ENCODE results near the gene SPG11.
A peak's percentile ranks its signal among the peaks of the same experiment; 100 is the strongest.
"Not testable (repeated sequence)": the region's sequence is repeated elsewhere in the genome, so short reads cannot be mapped to it uniquely, and the experiment has no call there.

SPG11 gene

GRCh38 chr15:44663410-44664308, at the start of gene SPG11:
Gene SPG11, minus strand, starts transcription at chr15:44663662. Its CDS starts 15 bp downstream, at chr15:44663647.
- DNase-seq: peak; percentile 99

- peak; percentile 80 for DNase-seq
Measured at GRCh38 chr15:44712346-44713005, 49.0 kb upstream of the SPG11 start.

- DNase-seq: peak; percentile 59
Measured at GRCh38 chr15:44711743-44712345, 48.4 kb upstream of the SPG11 start.

GRCh38 chr15:44711096-44711742, 47.8 kb upstream of the SPG11 start, which contains the start of the genes B2M and PATL2:
Gene B2M, plus strand, starts transcription at chr15:44711517. Its CDS starts 30 bp downstream, at chr15:44711547.
Gene PATL2, minus strand, starts transcription at chr15:44711323. Its CDS starts 34,833 bp downstream, at chr15:44676490.
- peak; percentile 97 for DNase-seq

- peak; percentile 61 for DNase-seq
Measured at GRCh38 chr15:44710236-44711095, 47.0 kb upstream of the SPG11 start.

- DNase-seq: no peak
Measured at GRCh38 chr15:44706946-44707636, 43.6 kb upstream of the SPG11 start.

- DNase-seq: no peak
Measured at GRCh38 chr15:44706401-44706800, 42.9 kb upstream of the SPG11 start.

GRCh38 chr15:44705986-44706385, 42.5 kb upstream of the SPG11 start:
- DNase-seq: no peak

- DNase-seq: not testable (repeated sequence)
Measured at GRCh38 chr15:44700676-44701075, 37.2 kb upstream of the SPG11 start.

GRCh38 chr15:44698641-44699040, 35.2 kb upstream of the SPG11 start:
- DNase-seq: no peak

GRCh38 chr15:44697014-44697413, 33.6 kb upstream of the SPG11 start:
- no peak for DNase-seq

- DNase-seq: no peak
Measured at GRCh38 chr15:44695294-44695693, 31.8 kb upstream of the SPG11 start.

- DNase-seq: no peak
Measured at GRCh38 chr15:44694416-44694815, 31.0 kb upstream of the SPG11 start.

- DNase-seq: no peak
Measured at GRCh38 chr15:44692659-44693058, 29.2 kb upstream of the SPG11 start.

- peak; percentile 59 for DNase-seq
Measured at GRCh38 chr15:44690245-44690644, 26.8 kb upstream of the SPG11 start.

- not testable (repeated sequence) for DNase-seq
Measured at GRCh38 chr15:44689318-44689717, 25.9 kb upstream of the SPG11 start.

GRCh38 chr15:44682809-44683682, 19.6 kb upstream of the SPG11 start:
- DNase-seq: peak; percentile 94

GRCh38 chr15:44682211-44682610, 18.7 kb upstream of the SPG11 start:
- DNase-seq: no peak

GRCh38 chr15:44676676-44677075, 13.2 kb upstream of the SPG11 start:
- peak; percentile 60 for DNase-seq

- no peak for DNase-seq
Measured at GRCh38 chr15:44675911-44676310, 12.4 kb upstream of the SPG11 start.

All from CD4-positive, alpha-beta T cell treated with Interleukin-4 for 4 hours (primary cell).